HEK293 (cell line): Measurements from ENCODE around the gene SLF2.

Experiments
- BCL11A ChIP-seq: fragments of 450-650 bp; formaldehyde crosslinking; IDR thresholded peaks from 2 replicates; pipeline ENCODE4 v1.5.1; 2016; ENCODE audit warnings: low read depth, missing biosample characterization, missing genetic modification characterization
- OSR2 ChIP-seq: fragments of 450-650 bp; formaldehyde crosslinking; IDR thresholded peaks from 2 replicates; pipeline ENCODE4 v1.5.1; 2016; ENCODE audit warnings: missing biosample characterization, missing genetic modification characterization
- PATZ1 ChIP-seq: fragments of 450-650 bp; formaldehyde crosslinking; IDR thresholded peaks from 2 replicates; pipeline ENCODE4 v1.5.1; 2016; ENCODE audit warnings: missing biosample characterization, missing genetic modification characterization
- PRDM10 ChIP-seq: fragments of 450-650 bp; formaldehyde crosslinking; IDR thresholded peaks from 2 replicates; pipeline ENCODE4 v1.5.1; 2016; ENCODE audit warnings: missing biosample characterization, missing genetic modification characterization
- REST ChIP-seq: fragments of 450-650 bp; formaldehyde crosslinking; IDR thresholded peaks from 2 replicates; pipeline ENCODE4 v1.5.1; 2016; ENCODE audit warnings: missing biosample characterization, missing genetic modification characterization
- SALL2 ChIP-seq: fragments of 450-650 bp; formaldehyde crosslinking; IDR thresholded peaks from 2 replicates; pipeline ENCODE4 v1.5.0; 2017; ENCODE audit warnings: missing biosample characterization, mild to moderate bottlenecking, missing genetic modification characterization, borderline replicate concordance
- SP7 ChIP-seq: fragments of 450-650 bp; formaldehyde crosslinking; IDR thresholded peaks from 2 replicates; pipeline ENCODE4 v1.5.1; 2016; ENCODE audit warnings: missing biosample characterization, missing genetic modification characterization
- WT1 ChIP-seq: fragments of 450-650 bp; formaldehyde crosslinking; IDR thresholded peaks from 2 replicates; pipeline ENCODE4 v1.5.1; 2016; ENCODE audit warnings: missing biosample characterization, missing genetic modification characterization
- ZBTB20 ChIP-seq: fragments of 450-650 bp; formaldehyde crosslinking; IDR thresholded peaks from 2 replicates; pipeline ENCODE4 v1.5.1; 2016; ENCODE audit warnings: missing biosample characterization, missing genetic modification characterization
- ZBTB44 ChIP-seq: fragments of 450-650 bp; IDR thresholded peaks from 2 replicates; pipeline ENCODE4 v1.5.1; 2018; ENCODE audit warnings: missing biosample characterization, mild to moderate bottlenecking, missing genetic modification characterization
- ZBTB6 ChIP-seq: fragments of 450-650 bp; formaldehyde crosslinking; IDR thresholded peaks from 2 replicates; pipeline ENCODE4 v1.5.1; 2017; ENCODE audit warnings: missing biosample characterization, missing genetic modification characterization
- ZFHX2 ChIP-seq: fragments of 450-650 bp; formaldehyde crosslinking; conservative IDR thresholded peaks from 2 replicates; pipeline ENCODE4 v1.5.1; 2016; ENCODE audit warnings: missing biosample characterization, missing genetic modification characterization
- ZNF114 ChIP-seq: fragments of 450-650 bp; formaldehyde crosslinking; IDR thresholded peaks from 2 replicates; pipeline ENCODE4 v1.5.0; 2017; ENCODE audit warnings: missing biosample characterization, missing genetic modification characterization
- ZNF148 ChIP-seq: fragments of 450-650 bp; formaldehyde crosslinking; IDR thresholded peaks from 2 replicates; pipeline ENCODE4 v1.5.0; 2017; ENCODE audit warnings: missing biosample characterization, missing genetic modification characterization, borderline replicate concordance
- ZNF169 ChIP-seq: fragments of 450-650 bp; formaldehyde crosslinking; IDR thresholded peaks from 2 replicates; pipeline ENCODE4 v1.5.1; 2016; ENCODE audit warnings: missing biosample characterization, missing genetic modification characterization
- ZNF292 ChIP-seq: fragments of 450-650 bp; formaldehyde crosslinking; IDR thresholded peaks from 2 replicates; pipeline ENCODE4 v1.5.1; 2016; ENCODE audit warnings: low read depth, missing biosample characterization, missing genetic modification characterization, borderline replicate concordance
- ZNF501 ChIP-seq: fragments of 450-650 bp; formaldehyde crosslinking; IDR thresholded peaks from 2 replicates; pipeline ENCODE4 v1.5.1; 2016; ENCODE audit warnings: missing biosample characterization, missing genetic modification characterization
- ZNF555 ChIP-seq: fragments of 450-650 bp; formaldehyde crosslinking; conservative IDR thresholded peaks from 2 replicates; pipeline ENCODE4 v1.5.1; 2017; ENCODE audit warnings: missing biosample characterization, mild to moderate bottlenecking, missing genetic modification characterization, inconsistent platforms
- ZNF600 ChIP-seq: fragments of 450-650 bp; formaldehyde crosslinking; IDR thresholded peaks from 2 replicates; pipeline ENCODE4 v1.5.1; 2016; ENCODE audit warnings: missing biosample characterization, missing genetic modification characterization
- ZNF658 ChIP-seq: fragments of 450-650 bp; formaldehyde crosslinking; IDR thresholded peaks from 2 replicates; pipeline ENCODE4; 2016; ENCODE audit warnings: missing biosample characterization, missing genetic modification characterization
- ZNF704 ChIP-seq: fragments of 450-650 bp; formaldehyde crosslinking; IDR thresholded peaks from 2 replicates; pipeline ENCODE4 v1.5.1; 2016; ENCODE audit warnings: missing biosample characterization, missing genetic modification characterization
- ZNF785 ChIP-seq: fragments of 450-650 bp; formaldehyde crosslinking; IDR thresholded peaks from 2 replicates; pipeline ENCODE4 v1.5.1; 2016; ENCODE audit warnings: missing biosample characterization, missing genetic modification characterization

The SLF2 gene

GRCh38 chr10:100912605-100913469 lies at the start of gene SLF2 (continued):
- TF ChIP-seq PRDM10 (tag by site-specific recombination) (peak; percentile 91), SALL2 (tag by site-specific recombination) (no peak), ZNF501 (tag by site-specific recombination) (peak; percentile 97), ZFHX2 (tag by site-specific recombination) (peak; percentile 96), ZNF148 (tag by site-specific recombination) (no peak), WT1 (tag by site-specific recombination) (no peak), ZBTB44 (tag by site-specific recombination) (peak; percentile 43; the same call in 1 of the 2 replicates), ZNF600 (tag by site-specific recombination) (peak; percentile 37; the same call in 1 of the 2 replicates), ZNF169 (tag by site-specific recombination) (no peak), PATZ1 (tag by site-specific recombination) (peak; percentile 94), OSR2 (tag by site-specific recombination) (no peak), ZNF704 (tag by site-specific recombination) (no peak), ZBTB6 (tag by site-specific recombination) (0 out of 2 replicates have a peak, but pooled peaks have one; percentile 22), ZNF114 (no peak), ZNF292 (tag by site-specific recombination) (no peak), ZNF785 (tag by site-specific recombination) (no peak), ZNF555 (no peak), SP7 (tag by site-specific recombination) (peak; percentile 84), BCL11A (tag by site-specific recombination) (no peak), ZNF658 (tag by site-specific recombination) (no peak), ZBTB20 (tag by site-specific recombination) (peak; percentile 84), REST (tag by site-specific recombination) (no peak; the same call in 1 of the 2 replicates)
